Parathyroid adenoma (tissue), 2 donors: ENCODE data around the gene ANTXRL.

Experiments
- H2AFZ ChIP-seq: fragments of 300-600 bp; sonication (generic); one replicate; pipeline ENCODE4 v1.7.0; 2017; ENCODE audit warnings: antibody characterized with exemption, mild to moderate bottlenecking
- H3K27ac ChIP-seq: fragments of 300-600 bp; sonication (generic); one replicate; pipeline ENCODE4 v1.7.0; 2017
- H3K27me3 ChIP-seq: fragments of 300-600 bp; sonication (generic); one replicate; pipeline ENCODE4 v1.7.0; 2017; ENCODE audit warnings: low read length; ENCODE audit not compliant: control insufficient read depth, insufficient read depth
- H3K36me3 ChIP-seq: fragments of 300-600 bp; sonication (generic); one replicate; pipeline ENCODE4 v1.7.0; 2017; ENCODE audit warnings: low read length; ENCODE audit not compliant: control insufficient read depth, insufficient read depth
- H3K4me1 ChIP-seq: fragments of 300-600 bp; sonication (generic); one replicate; pipeline ENCODE4 v1.7.0; 2017; ENCODE audit warnings: control low read depth
- H3K4me2 ChIP-seq: fragments of 300-600 bp; sonication (generic); one replicate; pipeline ENCODE4 v1.7.0; 2017; ENCODE audit warnings: low read length
- H3K4me3 ChIP-seq: fragments of 300-600 bp; sonication (generic); one replicate; pipeline ENCODE4 v1.7.0; 2017; ENCODE audit warnings: low read depth, low read length
- H3K79me2 ChIP-seq: fragments of 300-600 bp; sonication (generic); one replicate; pipeline ENCODE4 v1.7.0; 2017; ENCODE audit warnings: control low read depth
- H3K9ac ChIP-seq: fragments of 300-600 bp; sonication (generic); one replicate; pipeline ENCODE4 v1.7.0; 2017; ENCODE audit warnings: mild to moderate bottlenecking
- H3K9me3 ChIP-seq: fragments of 300-600 bp; sonication (generic); one replicate; pipeline ENCODE4 v1.7.0; 2017; ENCODE audit warnings: low read length; ENCODE audit not compliant: control insufficient read depth
- CTCF ChIP-seq: fragments of 300-600 bp; sonication (generic); IDR thresholded peaks from one replicate; pipeline ENCODE4 v1.7.0; 2017; ENCODE audit warnings: antibody characterized with exemption, mild to moderate bottlenecking
- donor health status: primary hyperparathyroidism.

The ANTXRL gene

GRCh38 chr10:46291817-46292572 lies 5.2 kb downstream of the ANTXRL start:
- Histone ChIP-seq H3K4me2 (no peak overlapping the region), H3K79me2 (no peaks in the 10 kb centered on the region), H3K9ac (no peak overlapping the region)

GRCh38 chr10:46292573-46293023 lies 5.8 kb downstream of the ANTXRL start:
- Histone ChIP-seq H3K4me3 (no peak overlapping the region), H3K27me3 (no peaks in the 10 kb centered on the region), H3K9me3 (no peaks in the 10 kb centered on the region), H3K27ac (peak overlapping the region; percentile 32), H3K36me3 (no peaks in the 10 kb centered on the region), H2AFZ (peak overlapping the region; percentile 3), H3K79me2 (no peaks in the 10 kb centered on the region), H3K9ac (no peak overlapping the region), H3K4me1 (peaks cover 33% of the 10 kb centered on the region), H3K4me2 (no peak overlapping the region)
- no peak for TF ChIP-seq CTCF

More at GRCh38 chr10:46291817-46292572, 5.2 kb downstream of the ANTXRL start:
- no peak for TF ChIP-seq CTCF
- Histone ChIP-seq H2AFZ (peak overlapping the region; percentile 3), H3K36me3 (no peaks in the 10 kb centered on the region), H3K4me3 (no peak overlapping the region), H3K9me3 (no peaks in the 10 kb centered on the region), H3K27ac (peak overlapping the region; percentile 34), H3K4me1 (peaks cover 36% of the 10 kb centered on the region), H3K27me3 (no peaks in the 10 kb centered on the region)

- Histone ChIP-seq H3K4me2 (no peak overlapping the region), H3K79me2 (no peaks in the 10 kb centered on the region), H3K27ac (no peak overlapping the region), H3K36me3 (no peaks in the 10 kb centered on the region), H3K9me3 (no peaks in the 10 kb centered on the region), H3K27me3 (no peaks in the 10 kb centered on the region), H3K4me3 (no peak overlapping the region), H2AFZ (no peak overlapping the region), H3K9ac (no peak overlapping the region), H3K4me1 (peaks cover 27% of the 10 kb centered on the region)
- TF ChIP-seq CTCF, result no peak
Measured at GRCh38 chr10:46293228-46293627, 6.4 kb downstream of the ANTXRL start.

- peak; percentile 50 for TF ChIP-seq CTCF
- Histone ChIP-seq H3K27me3 (no peaks in the 10 kb centered on the region), H3K4me2 (no peak overlapping the region), H3K4me3 (no peak overlapping the region), H3K9ac (no peak overlapping the region), H3K36me3 (no peaks in the 10 kb centered on the region), H3K9me3 (no peaks in the 10 kb centered on the region), H2AFZ (peak overlapping the region; percentile 73), H3K27ac (peak overlapping the region; percentile 24), H3K79me2 (no peaks in the 10 kb centered on the region), H3K4me1 (peaks cover 28% of the 10 kb centered on the region)
Measured at GRCh38 chr10:46293832-46294640, 7.2 kb downstream of the ANTXRL start.
